ACC112 (cell line): ENCODE measurements around the gene KIF26B.

Experiments used
- H2AFZ ChIP-seq: fragments of 200-600 bp; sonication (generic); one replicate; pipeline ENCODE4 v1.6.0; 2017; ENCODE audit warnings: antibody characterized with exemption, low read length; ENCODE audit not compliant: unreplicated experiment
- H3K27ac ChIP-seq: fragments of 200-600 bp; sonication (generic); 2 replicates; pipeline ENCODE4 v1.5.1; 2014; ENCODE audit warnings: low read depth, mild to moderate bottlenecking, antibody characterized with exemption, low read length, moderate library complexity
- H3K27me3 ChIP-seq: fragments of 200-600 bp; sonication (generic); 2 replicates; pipeline ENCODE4 v1.6.1; 2014; ENCODE audit warnings: mild to moderate bottlenecking, antibody characterized with exemption, low read length, moderate library complexity, mixed read lengths; ENCODE audit not compliant: insufficient read depth
- H3K36me3 ChIP-seq: fragments of 200-600 bp; sonication (generic); 2 replicates; pipeline ENCODE4 v1.6.1; 2016; ENCODE audit warnings: mild to moderate bottlenecking, antibody characterized with exemption, low read length, moderate library complexity, mixed read lengths; ENCODE audit not compliant: insufficient read depth
- H3K4me1 ChIP-seq: fragments of 200-600 bp; sonication (generic); one replicate; pipeline ENCODE4 v1.6.1; 2016; ENCODE audit warnings: low read length, mixed read lengths; ENCODE audit not compliant: insufficient read depth, unreplicated experiment, control insufficient read depth
- H3K4me3 ChIP-seq: fragments of 200-600 bp; sonication (generic); 2 replicates; pipeline ENCODE4 v1.5.1; 2014; ENCODE audit warnings: mild to moderate bottlenecking, low read depth, low read length
- H3K79me2 ChIP-seq: fragments of 200-600 bp; sonication (generic); one replicate; pipeline ENCODE4 v1.6.0; 2016; ENCODE audit warnings: low read length; ENCODE audit not compliant: control insufficient read depth, unreplicated experiment, insufficient read depth

KIF26B gene

DNA sequence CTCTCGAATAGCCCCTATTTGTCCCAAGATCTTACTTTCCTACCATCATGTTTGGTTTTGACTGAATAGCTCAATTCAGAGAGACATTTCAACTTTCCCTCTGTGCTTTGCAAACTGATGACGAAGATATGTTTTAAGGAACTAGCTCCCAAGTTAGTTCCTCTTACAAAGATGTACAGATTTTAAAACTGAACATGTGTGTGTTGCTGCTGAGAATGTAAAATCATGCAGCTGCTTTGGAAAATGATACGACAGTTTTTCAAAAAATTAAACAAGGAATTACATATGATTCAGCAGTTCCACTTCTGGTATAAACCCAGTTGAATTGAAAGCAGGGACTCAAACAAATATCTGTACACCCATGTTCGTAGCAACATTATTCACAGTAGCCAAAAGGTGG, 33.6 kb downstream of the KIF26B start:
- Histone ChIP-seq H3K36me3 (no peaks in the 10 kb centered on the region), H2AFZ (no peak overlapping the region), H3K4me1 (no peaks in the 10 kb centered on the region), H3K27ac (no peak overlapping the region), H3K27me3 (no peaks in the 10 kb centered on the region), H3K4me3 (no peak overlapping the region), H3K79me2 (no peaks in the 10 kb centered on the region)

GRCh38 chr1:245195398-245195797, 40.6 kb downstream of the KIF26B start:
- Histone ChIP-seq H3K27me3 (no peaks in the 10 kb centered on the region), H3K4me1 (no peaks in the 10 kb centered on the region), H3K4me3 (no peak overlapping the region), H3K36me3 (no peaks in the 10 kb centered on the region), H3K79me2 (no peaks in the 10 kb centered on the region), H2AFZ (no peak overlapping the region), H3K27ac (no peak overlapping the region)

- H3K27me3 ChIP-seq, result no peaks in the 10 kb centered on the region
- H3K4me3 ChIP-seq, result no peak overlapping the region
- H3K36me3 ChIP-seq, result no peaks in the 10 kb centered on the region
- no peak overlapping the region for H3K27ac ChIP-seq
- H3K4me1 ChIP-seq, result no peaks in the 10 kb centered on the region
- H2AFZ ChIP-seq, result no peak overlapping the region
- H3K79me2 ChIP-seq, result no peaks in the 10 kb centered on the region
Observed at GRCh38 chr1:245197121-245197520, 42.3 kb downstream of the KIF26B start.

DNA sequence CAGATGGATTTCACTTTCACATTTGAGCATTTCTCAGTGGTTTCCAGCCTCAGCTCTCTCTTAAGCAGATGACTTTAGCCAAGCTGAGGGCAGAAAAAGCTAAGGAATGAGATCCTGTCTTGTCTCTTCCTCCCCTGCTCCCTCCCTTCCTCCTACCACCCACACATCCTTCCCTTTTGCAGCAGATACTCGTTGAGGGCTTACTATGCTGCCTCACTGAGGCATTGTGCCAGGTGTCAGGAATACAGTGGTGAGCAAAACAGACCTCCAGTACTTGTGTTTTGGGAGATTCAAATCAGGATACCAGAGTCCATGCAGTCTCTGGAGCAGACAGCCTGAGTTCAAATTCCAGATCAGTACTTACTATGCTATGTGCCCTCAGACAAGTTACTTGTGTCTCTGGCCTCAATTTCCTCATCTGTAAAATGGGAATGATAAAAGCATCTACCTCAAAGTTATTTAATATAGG, 43.2 kb downstream of the KIF26B start:
- H3K27me3 ChIP-seq, result no peaks in the 10 kb centered on the region
- no peaks in the 10 kb centered on the region for H3K4me1 ChIP-seq
- no peak overlapping the region for H2AFZ ChIP-seq
- H3K79me2 ChIP-seq, result no peaks in the 10 kb centered on the region
- H3K4me3 ChIP-seq, result no peak overlapping the region
- no peak overlapping the region for H3K27ac ChIP-seq
- no peaks in the 10 kb centered on the region for H3K36me3 ChIP-seq

GRCh38 chr1:245198748-245199516, 44.1 kb downstream of the KIF26B start:
- H3K27me3 ChIP-seq, result no peaks in the 10 kb centered on the region

DNA sequence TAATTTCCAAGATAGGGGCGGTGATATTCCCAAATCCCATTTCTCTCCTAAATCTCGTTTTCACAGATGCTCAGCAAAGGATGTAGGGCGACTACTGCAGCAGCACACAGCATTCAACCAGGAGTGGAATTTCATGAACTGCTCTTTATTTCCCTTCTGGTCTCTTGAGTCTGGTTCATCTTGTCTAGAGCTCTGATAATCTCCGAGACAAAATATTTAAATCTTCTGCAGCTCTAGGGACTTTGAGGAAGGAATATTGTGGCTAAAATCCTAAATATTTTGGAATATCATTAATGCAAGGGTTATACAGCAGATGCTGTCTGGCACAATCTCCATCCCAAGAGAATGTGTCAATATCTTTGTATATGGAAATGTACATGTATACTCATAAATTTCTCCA, 45.4 kb downstream of the KIF26B start:
- no peak overlapping the region for H3K4me3 ChIP-seq
- H3K36me3 ChIP-seq, result no peaks in the 10 kb centered on the region
- no peaks in the 10 kb centered on the region for H3K27me3 ChIP-seq
- no peaks in the 10 kb centered on the region for H3K79me2 ChIP-seq
- no peak overlapping the region for H2AFZ ChIP-seq
- no peaks in the 10 kb centered on the region for H3K4me1 ChIP-seq
- H3K27ac ChIP-seq, result no peak overlapping the region

More at GRCh38 chr1:245198748-245199516, 44.1 kb downstream of the KIF26B start:
- H3K27ac ChIP-seq, result no peak overlapping the region
- no peaks in the 10 kb centered on the region for H3K79me2 ChIP-seq
- no peaks in the 10 kb centered on the region for H3K36me3 ChIP-seq
- H2AFZ ChIP-seq, result no peak overlapping the region
- H3K4me1 ChIP-seq, result no peaks in the 10 kb centered on the region
- H3K4me3 ChIP-seq, result no peak overlapping the region

DNA sequence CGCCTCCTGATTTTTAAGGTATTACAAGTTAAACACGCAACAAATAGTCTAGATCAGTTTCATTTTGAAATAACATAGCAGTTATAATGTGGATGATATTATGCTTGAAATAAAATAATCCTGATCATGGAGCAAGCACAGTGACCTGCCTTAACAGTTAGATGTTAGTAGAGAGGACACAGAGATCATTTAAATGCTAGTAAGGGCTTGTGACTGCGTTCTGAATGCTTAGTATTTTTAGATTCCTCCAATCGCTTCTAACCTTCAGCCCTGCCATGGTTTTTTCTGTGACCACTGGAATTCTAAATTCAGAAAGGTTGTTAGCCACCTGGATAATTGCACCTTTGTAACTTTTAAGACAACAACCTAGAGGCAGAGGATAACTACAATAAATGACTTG, 46.4 kb downstream of the KIF26B start:
- no peaks in the 10 kb centered on the region for H3K36me3 ChIP-seq
- no peak overlapping the region for H2AFZ ChIP-seq
- H3K4me3 ChIP-seq, result no peak overlapping the region
- H3K27ac ChIP-seq, result no peak overlapping the region
- no peaks in the 10 kb centered on the region for H3K79me2 ChIP-seq
- no peaks in the 10 kb centered on the region for H3K27me3 ChIP-seq
- H3K4me1 ChIP-seq, result no peaks in the 10 kb centered on the region

DNA sequence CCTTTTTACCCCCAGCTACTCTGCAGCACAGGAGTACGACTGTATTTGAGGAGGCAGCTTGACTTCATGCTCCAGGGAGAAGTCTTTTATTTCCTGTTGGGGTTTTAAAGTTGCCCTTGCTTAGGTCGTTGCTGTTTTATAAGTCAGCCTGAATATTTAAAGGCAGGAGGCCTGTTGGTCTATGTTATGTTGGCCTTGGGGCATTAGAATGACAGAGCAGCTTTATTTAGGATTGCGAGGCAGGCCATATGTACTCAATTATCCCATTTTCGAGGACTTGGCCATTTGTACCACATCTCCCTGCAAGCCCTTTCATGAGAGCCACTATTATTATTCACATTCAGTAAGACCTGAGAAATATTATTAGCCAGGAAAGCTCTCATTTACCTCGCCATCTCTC, 47.0 kb downstream of the KIF26B start:
- Histone ChIP-seq H2AFZ (no peak overlapping the region), H3K4me1 (no peaks in the 10 kb centered on the region), H3K27ac (no peak overlapping the region), H3K36me3 (no peaks in the 10 kb centered on the region), H3K27me3 (no peaks in the 10 kb centered on the region), H3K4me3 (no peak overlapping the region), H3K79me2 (no peaks in the 10 kb centered on the region)

DNA sequence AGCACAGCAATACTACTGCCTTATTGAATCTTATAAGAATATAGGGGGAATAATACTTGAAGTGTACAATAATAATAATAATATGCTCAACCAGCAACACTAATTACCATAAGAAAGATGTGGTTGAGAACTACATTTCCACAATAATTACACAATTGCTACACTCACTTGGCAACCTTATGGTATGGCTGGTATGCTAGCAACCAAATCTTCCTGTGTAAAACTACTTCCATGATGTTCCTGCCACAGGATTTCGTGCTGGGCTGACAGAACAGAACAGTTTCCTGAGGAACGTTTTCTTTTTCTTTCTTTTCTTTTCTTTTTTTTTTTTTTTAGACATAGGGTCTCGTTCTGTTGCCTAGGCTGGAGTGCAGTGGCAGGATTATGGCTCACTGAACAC, 50.6 kb downstream of the KIF26B start:
- no peak overlapping the region for H3K4me3 ChIP-seq
- H3K4me1 ChIP-seq, result no peaks in the 10 kb centered on the region
- H2AFZ ChIP-seq, result no peak overlapping the region
- H3K79me2 ChIP-seq, result no peaks in the 10 kb centered on the region
- no peaks in the 10 kb centered on the region for H3K27me3 ChIP-seq
- H3K36me3 ChIP-seq, result no peaks in the 10 kb centered on the region
- no peak overlapping the region for H3K27ac ChIP-seq

DNA sequence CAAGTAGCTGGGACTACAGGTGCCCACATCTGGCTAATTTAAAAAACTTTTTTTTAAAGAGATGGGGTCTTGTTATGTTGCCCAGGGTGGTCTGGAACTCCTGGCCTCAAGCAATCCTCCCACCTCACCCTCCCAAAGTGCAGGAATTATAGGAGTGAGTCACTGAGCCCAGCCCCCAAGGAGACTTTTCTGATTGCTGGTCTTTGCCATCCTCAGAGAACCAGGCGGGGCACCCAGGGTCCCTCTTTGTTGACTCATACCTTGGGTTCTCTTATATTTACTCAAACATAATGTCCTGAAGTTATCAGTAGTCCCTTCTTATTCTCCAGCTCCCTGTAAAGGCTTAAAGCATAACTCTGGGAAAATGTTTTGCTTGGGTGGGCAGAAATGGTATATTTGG, 51.1 kb downstream of the KIF26B start:
- Histone ChIP-seq H3K4me3 (no peak overlapping the region), H3K36me3 (no peaks in the 10 kb centered on the region), H3K27me3 (no peaks in the 10 kb centered on the region), H3K79me2 (no peaks in the 10 kb centered on the region), H2AFZ (no peak overlapping the region), H3K27ac (no peak overlapping the region), H3K4me1 (no peaks in the 10 kb centered on the region)

DNA sequence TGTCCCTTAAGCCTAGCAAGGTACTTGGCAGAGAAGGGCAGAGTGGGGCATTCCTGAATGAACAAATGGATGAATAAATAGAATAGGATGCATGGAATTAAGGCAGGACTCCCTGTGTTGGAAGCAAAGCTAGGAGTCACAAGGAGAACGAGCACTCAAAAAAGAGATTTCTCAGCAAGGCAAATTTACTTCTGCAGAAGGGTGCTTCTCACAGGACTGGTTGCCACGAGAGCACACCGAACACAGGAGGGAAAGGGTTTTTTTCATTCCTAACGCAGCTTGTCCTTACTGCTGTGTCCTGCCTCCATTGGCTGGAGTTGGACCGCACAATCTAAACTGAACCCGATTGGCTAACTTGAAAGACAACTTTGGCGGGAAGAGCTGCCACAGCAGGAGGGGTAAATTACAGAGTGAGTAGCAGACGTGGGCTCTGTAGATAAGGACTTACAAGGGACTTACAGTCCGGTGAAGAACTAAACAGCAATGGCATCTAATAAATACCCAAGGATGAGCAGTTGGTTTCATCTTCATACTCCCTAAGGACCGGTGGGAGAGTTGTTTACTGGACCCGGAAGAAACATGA, 52.4 kb downstream of the KIF26B start:
- Histone ChIP-seq H3K27me3 (no peaks in the 10 kb centered on the region), H3K79me2 (no peaks in the 10 kb centered on the region), H3K27ac (no peak overlapping the region), H2AFZ (no peak overlapping the region), H3K4me3 (no peak overlapping the region), H3K4me1 (no peaks in the 10 kb centered on the region), H3K36me3 (no peaks in the 10 kb centered on the region)
